Lower lobe of right lung (tissue), 2 donors: Measurements from ENCODE around the gene SLC22A3. TPM values are rescaled to one million over a fixed set of nuclear protein-coding genes. Genes with fewer than 3 reads are reported as not detected.
"Not testable (repeated sequence)": the region's sequence is repeated elsewhere in the genome, so short reads cannot be mapped to it uniquely, and the experiment has no call there.

Experiments used
- ATAC-seq, 2 donors: fragments of 200-7000 bp; cut with Tn5 transposase; one replicate each; pipeline ENCODE4 v1.9.1; 2020 to 2022; ENCODE audit warnings: mild to moderate bottlenecking in 2 of 2, moderate library complexity in 2 of 2
- DNase-seq: peaks from one replicate; pipeline ENCODE4 v3.0.0-alpha.2; 2020
- H3K27ac ChIP-seq: fragments of 200-600 bp; one replicate; pipeline ENCODE4 v1.8.0; 2022
- H3K27me3 ChIP-seq: fragments of 200-600 bp; one replicate; pipeline ENCODE4 v1.8.0; 2022; ENCODE audit warnings: low read depth
- H3K36me3 ChIP-seq: fragments of 200-600 bp; one replicate; pipeline ENCODE4 v1.8.0; 2022; ENCODE audit warnings: mild to moderate bottlenecking
- H3K4me1 ChIP-seq: fragments of 200-600 bp; one replicate; pipeline ENCODE4 v1.8.0; 2022
- H3K4me3 ChIP-seq: fragments of 200-600 bp; one replicate; pipeline ENCODE4 v1.8.0; 2022; ENCODE audit warnings: mild to moderate bottlenecking
- H3K9me3 ChIP-seq: fragments of 200-600 bp; one replicate; pipeline ENCODE4 v1.8.0; 2022
- intact Hi-C: fragments of 100-400 bp; cut with DNase I; formaldehyde crosslinking; loops from one replicate; pipeline ENCODE4 v1.11.0; 2022
- total RNA-seq: library from RNA; stranded (reverse); fragmentation: NEBNext Ultra II Directional; extraction: Animal tissue kit (Norgen Biotek cat#: 25700); gene quantifications from one replicate; pipeline ENCODE4 v1.2.1, GENCODE V29; 2021
- TF ChIP-seq, protein P1 (sequence below): fragments of 200-600 bp; IDR thresholded peaks from one replicate; pipeline ENCODE4 v1.8.0; 2022; ENCODE audit warnings: antibody characterized with exemption, mild to moderate bottlenecking
- donor health status: DM: no; HTN: yes; CAD: no; lungs with severe emphysema.

Gene SLC22A3
- total RNA-seq, 1 donor from 2014 or later, result 37.7 TPM

DNA sequence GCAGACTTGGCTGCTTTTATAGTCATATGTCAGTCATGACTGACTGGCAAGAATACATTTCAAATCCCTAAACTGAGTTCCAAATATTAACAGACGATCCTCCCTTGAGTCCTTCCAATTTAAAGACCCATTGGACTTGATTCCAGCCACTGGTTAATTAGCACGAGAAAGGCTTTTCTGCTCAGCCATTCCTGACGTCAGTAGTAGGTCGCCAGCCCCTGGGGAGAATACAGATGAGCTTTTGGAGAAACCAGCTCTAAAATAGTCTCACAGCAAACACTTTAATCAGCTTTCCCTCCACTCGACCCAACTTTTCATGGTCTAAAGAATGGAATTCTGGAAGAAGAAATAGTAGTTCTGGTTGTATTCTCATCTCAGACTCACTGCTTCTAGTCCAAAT, 91.6 kb downstream of the SLC22A3 start:
- H3K9me3 ChIP-seq, result no peaks in the 10 kb centered on the region
- ATAC-seq, result no peak
- TF ChIP-seq, protein P1, sequence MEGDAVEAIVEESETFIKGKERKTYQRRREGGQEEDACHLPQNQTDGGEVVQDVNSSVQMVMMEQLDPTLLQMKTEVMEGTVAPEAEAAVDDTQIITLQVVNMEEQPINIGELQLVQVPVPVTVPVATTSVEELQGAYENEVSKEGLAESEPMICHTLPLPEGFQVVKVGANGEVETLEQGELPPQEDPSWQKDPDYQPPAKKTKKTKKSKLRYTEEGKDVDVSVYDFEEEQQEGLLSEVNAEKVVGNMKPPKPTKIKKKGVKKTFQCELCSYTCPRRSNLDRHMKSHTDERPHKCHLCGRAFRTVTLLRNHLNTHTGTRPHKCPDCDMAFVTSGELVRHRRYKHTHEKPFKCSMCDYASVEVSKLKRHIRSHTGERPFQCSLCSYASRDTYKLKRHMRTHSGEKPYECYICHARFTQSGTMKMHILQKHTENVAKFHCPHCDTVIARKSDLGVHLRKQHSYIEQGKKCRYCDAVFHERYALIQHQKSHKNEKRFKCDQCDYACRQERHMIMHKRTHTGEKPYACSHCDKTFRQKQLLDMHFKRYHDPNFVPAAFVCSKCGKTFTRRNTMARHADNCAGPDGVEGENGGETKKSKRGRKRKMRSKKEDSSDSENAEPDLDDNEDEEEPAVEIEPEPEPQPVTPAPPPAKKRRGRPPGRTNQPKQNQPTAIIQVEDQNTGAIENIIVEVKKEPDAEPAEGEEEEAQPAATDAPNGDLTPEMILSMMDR, result no peak
- H3K27me3 ChIP-seq, result no peaks in the 10 kb centered on the region
- no peak overlapping the region for H3K27ac ChIP-seq
- H3K36me3 ChIP-seq, result no peaks in the 10 kb centered on the region
- H3K4me3 ChIP-seq, result no peak overlapping the region
- no peaks in the 10 kb centered on the region for H3K4me1 ChIP-seq
- DNase-seq, result no peak
- intact Hi-C loops, result no loop called here

DNA sequence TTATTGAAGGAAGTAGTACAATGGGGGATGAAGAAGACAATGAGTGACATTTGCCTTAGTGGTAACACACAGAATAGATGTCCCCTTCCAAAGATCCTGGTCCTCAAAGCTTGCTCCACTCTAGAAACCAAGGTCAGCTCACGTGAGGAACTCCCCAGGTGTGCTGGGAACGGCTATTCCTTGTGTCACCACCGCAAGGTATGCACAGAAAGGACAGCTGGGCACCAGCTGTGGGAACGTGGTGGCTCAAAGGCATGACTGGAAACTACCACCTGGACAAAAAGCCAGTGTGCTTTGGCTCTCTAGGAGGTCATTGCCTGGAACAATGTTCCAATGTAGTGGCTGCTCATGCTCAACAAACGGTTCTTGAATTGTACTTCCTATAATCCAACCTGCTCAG, 94.0 kb downstream of the SLC22A3 start:
- TF ChIP-seq, protein P1, result no peak
- Histone ChIP-seq H3K27ac (no peak overlapping the region), H3K36me3 (no peaks in the 10 kb centered on the region), H3K27me3 (no peaks in the 10 kb centered on the region), H3K4me1 (no peaks in the 10 kb centered on the region), H3K4me3 (no peak overlapping the region), H3K9me3 (no peaks in the 10 kb centered on the region)
- ATAC-seq (no peak), DNase-seq (no peak)
- intact Hi-C loops, result no loop called here

DNA sequence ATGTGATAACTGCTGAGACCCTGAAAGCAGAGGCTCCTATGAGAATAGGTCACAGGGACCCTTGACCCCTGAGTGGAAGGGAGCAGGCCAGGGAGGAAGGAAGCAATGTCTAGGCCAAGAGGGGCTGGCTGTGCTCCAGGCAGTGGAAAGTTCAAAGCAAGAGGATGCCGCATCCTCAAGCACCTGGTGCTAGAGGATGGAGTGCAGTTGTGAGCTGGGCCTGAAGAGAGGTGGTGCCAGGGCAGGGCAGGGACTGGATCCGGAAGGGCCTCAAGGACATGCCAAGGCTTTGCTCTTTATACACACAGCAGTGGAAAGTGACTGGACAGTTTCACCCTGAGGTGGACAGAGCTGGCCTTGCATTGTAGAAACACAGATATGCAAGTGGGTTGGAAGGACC, 97.0 kb downstream of the SLC22A3 start:
- no peaks in the 10 kb centered on the region for H3K36me3 ChIP-seq
- ATAC-seq (peak; percentile 58 to 87), DNase-seq (peak; percentile 59)
- H3K4me1 ChIP-seq, result no peaks in the 10 kb centered on the region
- H3K27ac ChIP-seq, result no peak overlapping the region
- intact Hi-C loops, result no loop called here
- TF ChIP-seq, protein P1, result no peak
- H3K9me3 ChIP-seq, result no peaks in the 10 kb centered on the region
- no peaks in the 10 kb centered on the region for H3K27me3 ChIP-seq
- H3K4me3 ChIP-seq, result no peak overlapping the region

DNA sequence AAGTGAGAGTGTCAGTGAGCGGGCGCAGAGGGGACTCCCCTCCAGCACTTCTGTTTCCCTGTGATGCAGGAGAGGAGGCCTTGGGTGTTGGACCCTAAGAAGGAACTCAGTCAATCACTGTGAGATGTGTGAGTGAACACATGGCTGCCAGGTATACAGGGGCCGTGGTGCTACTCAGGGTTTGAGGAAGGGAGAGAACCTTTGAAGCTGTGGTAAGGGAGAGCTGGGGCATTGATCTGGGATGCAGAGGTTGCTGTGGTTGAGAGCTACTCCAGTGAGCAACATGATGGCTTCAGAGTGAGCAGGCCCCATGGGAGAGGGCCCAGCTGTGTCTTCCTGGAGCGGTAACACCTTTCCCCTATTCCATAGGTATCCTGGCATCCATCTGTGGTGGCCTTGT, 99.2 kb downstream of the SLC22A3 start:
- H3K4me1 ChIP-seq, result no peaks in the 10 kb centered on the region
- TF ChIP-seq, protein P1, result no peak
- H3K9me3 ChIP-seq, result no peaks in the 10 kb centered on the region
- H3K27me3 ChIP-seq, result no peaks in the 10 kb centered on the region
- no peaks in the 10 kb centered on the region for H3K36me3 ChIP-seq
- no peak overlapping the region for H3K4me3 ChIP-seq
- ATAC-seq, result no peak
- no peak for DNase-seq
- H3K27ac ChIP-seq, result no peak overlapping the region
- intact Hi-C loops, result no loop called here

DNA sequence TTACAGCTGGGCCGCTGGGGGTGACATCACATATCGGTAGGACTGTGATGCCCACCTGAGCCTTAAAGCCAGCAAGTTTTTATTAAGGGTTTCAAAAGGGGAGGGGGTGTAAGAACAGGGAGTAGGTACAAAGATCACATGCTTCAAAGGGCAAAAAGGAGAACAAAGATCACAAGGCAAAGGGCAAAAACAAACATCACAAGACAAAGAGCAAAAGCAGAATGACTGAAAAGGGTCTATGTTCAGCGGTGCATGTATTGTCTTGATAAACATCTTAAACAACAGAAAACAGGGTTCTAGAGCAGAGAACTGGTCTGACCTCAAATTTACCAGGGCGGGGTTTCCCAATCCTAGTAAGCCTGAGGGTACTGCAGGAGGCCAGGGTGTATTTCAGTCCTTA, 101.6 kb downstream of the SLC22A3 start:
- DNase-seq, H3K36me3 ChIP-seq, intact Hi-C loops, H3K4me3 ChIP-seq, H3K9me3 ChIP-seq, H3K4me1 ChIP-seq, ATAC-seq, H3K27ac ChIP-seq, H3K27me3 ChIP-seq: not testable (repeated sequence)

DNA sequence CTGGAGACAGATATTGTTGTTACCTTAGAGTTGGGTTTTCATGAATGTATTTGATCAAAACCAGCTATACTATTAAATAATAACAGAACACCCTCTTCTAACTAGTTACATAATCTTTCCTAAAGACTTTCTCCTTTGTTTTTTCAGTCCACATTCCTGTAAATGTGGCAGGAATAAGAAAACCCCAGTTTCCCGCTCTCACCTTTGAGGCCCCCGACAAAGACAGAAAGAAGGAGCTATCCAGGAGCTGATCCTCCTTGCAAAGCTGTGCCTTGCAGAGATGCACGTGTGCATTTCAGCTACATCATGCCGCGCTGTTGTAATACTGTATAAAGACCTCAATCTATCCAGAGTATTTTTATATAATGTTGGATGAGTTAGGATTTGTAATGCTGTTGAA, 102.7 kb downstream of the SLC22A3 start:
- Histone ChIP-seq H3K27ac (no peak overlapping the region), H3K4me1 (no peaks in the 10 kb centered on the region), H3K36me3 (no peaks in the 10 kb centered on the region), H3K4me3 (no peak overlapping the region), H3K27me3 (no peaks in the 10 kb centered on the region), H3K9me3 (no peaks in the 10 kb centered on the region)
- DNase-seq (no peak), ATAC-seq (no peak)
- TF ChIP-seq, protein P1, result no peak
- intact Hi-C loops, result no loop called here
